Gastrocnemius medialis (tissue), 4 donors: ENCODE data around the gene PRKN. TPM values are rescaled to one million over a fixed set of nuclear protein-coding genes. Genes with fewer than 3 reads are reported as not detected.
"Not testable (repeated sequence)": the region's sequence is repeated elsewhere in the genome, so short reads cannot be mapped to it uniquely, and the experiment has no call there.

Experiments
- ATAC-seq, 2 donors: fragments of 150-250 bp; one replicate each; pipeline ENCODE4 v1.9.1; 2016
- DNase-seq, 2 donors: peaks; one replicate each; pipeline ENCODE4 v3.0.0-alpha.2; 2019
- H3K27ac ChIP-seq, 4 donors: fragments of 200-600 bp; sonication (generic); 1 replicate in 1 of 4; 2 replicates in 3 of 4; pipeline ENCODE4 v1.5.1; 2016 to 2018; ENCODE audit warnings: mild to moderate bottlenecking in 2 of 4, moderate library complexity in 1 of 4
- H3K27me3 ChIP-seq, 3 donors: fragments of 200-600 bp; sonication (generic) in 2 of 3; 1 replicate in 1 of 3; 2 replicates in 2 of 3; pipeline versions ENCODE4 v1.5.1 to v1.6.0; 2016 to 2019; ENCODE audit warnings: mild to moderate bottlenecking in 1 of 3, moderate library complexity in 1 of 3
- H3K36me3 ChIP-seq, 2 donors: fragments of 200-600 bp; sonication (generic) in 1 of 2; one replicate each; pipeline ENCODE4 v1.5.1; 2017 to 2018
- H3K4me1 ChIP-seq, 2 donors: fragments of 200-600 bp; sonication (generic) in 1 of 2; one replicate each; pipeline ENCODE4 v1.5.1; 2016 to 2017; ENCODE audit warnings: mild to moderate bottlenecking in 2 of 2
- H3K4me3 ChIP-seq, 4 donors: fragments of 200-600 bp; sonication (generic) in 3 of 4; 1 replicate in 1 of 4; 2 replicates in 3 of 4; pipeline ENCODE4 v1.5.1; 2016 to 2019; ENCODE audit warnings: mild to moderate bottlenecking in 2 of 4
- H3K9me3 ChIP-seq, 3 donors: fragments of 200-600 bp; sonication (generic) in 2 of 3; 1 replicate in 1 of 3; 2 replicates in 2 of 3; pipeline ENCODE4 v1.5.1; 2016 to 2019
- POLR2A ChIP-seq, 2 donors: fragments of 450-650 bp; IDR thresholded peaks; one replicate each; pipeline ENCODE4 v1.6.1; 2017; ENCODE audit warnings: antibody characterized with exemption in 2 of 2, mild to moderate bottlenecking in 2 of 2, moderate library complexity in 2 of 2
- in situ Hi-C, 4 donors: fragments of 200-750 bp; cut with MboI; loops; one replicate each; pipeline versions ENCODE4 v1.15.0 to v1.8.0; 2017; ENCODE audit warnings: low sequenced_read_pairs in 4 of 4
- intact Hi-C: fragments of 100-400 bp; cut with DNase I; formaldehyde crosslinking; loops from one replicate; pipeline ENCODE4 v1.15.1; 2023; ENCODE audit warnings: low total_unique reads
- total RNA-seq, 4 donors: library from RNA; depleted of rRNA; stranded (reverse); fragments of >200 nt; gene quantifications; one replicate each; pipeline versions ENCODE4 v1.1.0 to v1.2.3, GENCODE V29; 2016
- TF ChIP-seq, protein P1 (sequence below), 5 experiments: fragments of 450-650 bp in 3 of 5; fragments of 200-600 bp in 2 of 5; sonication (generic) in 2 of 5; IDR thresholded peaks in 4 of 5; conservative IDR thresholded peaks in 1 of 5; 1 replicate in 4 of 5; 2 replicates in 1 of 5; pipeline ENCODE4 v1.5.1; 2016 to 2019; ENCODE audit warnings: antibody characterized with exemption in 5 of 5, mild to moderate bottlenecking in 3 of 5, moderate library complexity in 3 of 5

PRKN gene
- total RNA-seq, 4 donors from 2014 or later, result 8.4 to 21.6 (median 13.7) TPM

DNA sequence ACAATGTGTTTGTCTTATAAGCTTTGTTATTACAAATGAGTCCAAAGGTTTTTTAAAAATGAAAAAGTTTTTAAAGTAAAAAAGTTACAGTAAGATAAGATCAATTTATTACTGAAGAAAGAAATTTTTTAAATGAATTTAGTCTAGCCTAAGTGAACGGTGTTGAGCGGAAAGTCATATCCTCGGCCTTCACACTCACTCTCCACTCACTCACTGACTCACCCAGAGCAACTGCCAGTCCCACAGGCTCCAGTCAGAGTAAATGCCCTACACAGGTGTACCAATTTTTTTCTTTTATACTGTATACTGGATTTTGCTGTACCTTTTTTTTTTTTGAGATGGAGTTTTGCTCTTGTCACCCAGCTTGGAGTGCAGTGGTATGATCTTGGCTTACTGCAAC is 1411.0 kb downstream of the PRKN start:
- Histone ChIP-seq H3K9me3 (no peaks in the 10 kb centered on the region), H3K36me3 (no peaks in the 10 kb centered on the region), H3K4me3 (no peak overlapping the region), H3K27me3 (no peaks in the 10 kb centered on the region), H3K4me1 (no peaks in the 10 kb centered on the region), H3K27ac (no peak overlapping the region)
- intact Hi-C loops, result no loop called here
- DNase-seq (no peak), ATAC-seq (no peak)
- TF ChIP-seq POLR2A (IDR thresholded peaks at IDR 0.05), result no peak
- TF ChIP-seq, protein P1, sequence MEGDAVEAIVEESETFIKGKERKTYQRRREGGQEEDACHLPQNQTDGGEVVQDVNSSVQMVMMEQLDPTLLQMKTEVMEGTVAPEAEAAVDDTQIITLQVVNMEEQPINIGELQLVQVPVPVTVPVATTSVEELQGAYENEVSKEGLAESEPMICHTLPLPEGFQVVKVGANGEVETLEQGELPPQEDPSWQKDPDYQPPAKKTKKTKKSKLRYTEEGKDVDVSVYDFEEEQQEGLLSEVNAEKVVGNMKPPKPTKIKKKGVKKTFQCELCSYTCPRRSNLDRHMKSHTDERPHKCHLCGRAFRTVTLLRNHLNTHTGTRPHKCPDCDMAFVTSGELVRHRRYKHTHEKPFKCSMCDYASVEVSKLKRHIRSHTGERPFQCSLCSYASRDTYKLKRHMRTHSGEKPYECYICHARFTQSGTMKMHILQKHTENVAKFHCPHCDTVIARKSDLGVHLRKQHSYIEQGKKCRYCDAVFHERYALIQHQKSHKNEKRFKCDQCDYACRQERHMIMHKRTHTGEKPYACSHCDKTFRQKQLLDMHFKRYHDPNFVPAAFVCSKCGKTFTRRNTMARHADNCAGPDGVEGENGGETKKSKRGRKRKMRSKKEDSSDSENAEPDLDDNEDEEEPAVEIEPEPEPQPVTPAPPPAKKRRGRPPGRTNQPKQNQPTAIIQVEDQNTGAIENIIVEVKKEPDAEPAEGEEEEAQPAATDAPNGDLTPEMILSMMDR (IDR thresholded peaks at IDR 0.05 in 4 of 5, conservative IDR thresholded peaks at IDR 0.05 in 1 of 5), result no peak
- in situ Hi-C loops, result no loop called here

GRCh38 chr6:161315246-161315917 is 1412.2 kb downstream of the PRKN start:
- intact Hi-C loops, ATAC-seq, H3K27ac ChIP-seq, H3K27me3 ChIP-seq, H3K4me3 ChIP-seq, in situ Hi-C loops, H3K36me3 ChIP-seq, H3K4me1 ChIP-seq, DNase-seq, H3K9me3 ChIP-seq: not testable (repeated sequence)

GRCh38 chr6:161314541-161315245 is 1412.9 kb downstream of the PRKN start:
- H3K36me3 ChIP-seq, DNase-seq, in situ Hi-C loops, intact Hi-C loops, H3K27me3 ChIP-seq, H3K27ac ChIP-seq, ATAC-seq, H3K9me3 ChIP-seq, H3K4me3 ChIP-seq, H3K4me1 ChIP-seq: not testable (repeated sequence)

DNA sequence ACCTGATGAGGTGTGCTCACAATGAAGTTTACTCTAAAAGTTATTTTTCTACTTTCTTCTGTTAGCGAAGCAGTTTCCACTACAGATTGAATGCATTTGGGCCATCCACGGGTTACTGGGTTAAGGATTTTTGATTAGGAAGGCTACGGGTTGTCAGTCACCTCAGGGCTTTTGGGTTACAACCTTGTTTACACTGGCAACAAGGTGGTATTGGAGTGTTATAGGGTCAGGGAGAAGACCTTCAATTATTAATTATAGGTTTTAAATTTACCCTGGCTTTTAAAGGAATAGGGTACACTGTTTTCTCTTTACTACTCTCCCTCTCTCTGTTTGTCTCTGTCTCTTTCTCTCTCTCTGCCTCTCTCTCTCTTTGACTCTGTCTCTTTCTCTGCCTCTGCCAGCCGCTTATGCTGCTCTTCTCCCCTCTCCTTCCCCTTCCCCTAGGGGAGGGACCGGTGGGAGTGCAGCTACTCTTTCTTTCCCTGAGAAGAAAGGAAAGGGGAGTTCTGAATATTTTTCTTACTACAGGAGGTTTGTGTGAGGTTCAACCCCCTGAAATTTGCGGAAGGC is 1413.5 kb downstream of the PRKN start:
- Histone ChIP-seq H3K4me1 (no peaks in the 10 kb centered on the region), H3K27me3 (no peaks in the 10 kb centered on the region), H3K36me3 (no peaks in the 10 kb centered on the region), H3K27ac (no peak overlapping the region), H3K9me3 (no peaks in the 10 kb centered on the region), H3K4me3 (no peak overlapping the region)
- DNase-seq (no peak), ATAC-seq (no peak)
- no peak for TF ChIP-seq POLR2A (IDR thresholded peaks at IDR 0.05)
- TF ChIP-seq, protein P1 (IDR thresholded peaks at IDR 0.05 in 4 of 5, conservative IDR thresholded peaks at IDR 0.05 in 1 of 5), result no peak
- intact Hi-C loops, result no loop called here
- in situ Hi-C loops, result no loop called here

- H3K4me1 ChIP-seq, intact Hi-C loops, in situ Hi-C loops, H3K27ac ChIP-seq, ATAC-seq, DNase-seq, H3K4me3 ChIP-seq, H3K36me3 ChIP-seq, H3K27me3 ChIP-seq, H3K9me3 ChIP-seq: not testable (repeated sequence)
Observed at GRCh38 chr6:161313475-161313874, 1414.1 kb downstream of the PRKN start.

DNA sequence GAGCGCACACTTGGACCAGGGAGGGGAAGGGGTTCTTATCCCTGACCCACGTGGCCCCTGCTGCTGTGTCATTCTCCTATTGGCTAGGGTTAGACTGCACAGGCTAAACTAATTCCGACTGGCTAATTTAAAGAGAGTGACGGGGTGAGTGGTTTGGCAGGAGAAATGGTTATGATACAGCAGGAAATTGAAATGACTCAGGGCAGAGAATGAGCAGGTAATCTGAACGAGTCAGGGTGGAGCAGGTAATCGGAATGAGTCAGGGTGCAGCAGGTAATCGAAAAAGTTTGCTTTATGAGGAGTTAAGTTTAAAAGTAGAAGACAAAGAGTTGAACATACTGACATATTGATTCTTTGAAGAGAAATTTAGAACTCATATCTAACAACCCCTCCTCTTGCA is 1417.8 kb downstream of the PRKN start:
- H3K9me3 ChIP-seq, intact Hi-C loops, ATAC-seq, DNase-seq, in situ Hi-C loops, H3K27ac ChIP-seq, H3K4me3 ChIP-seq, H3K36me3 ChIP-seq, H3K4me1 ChIP-seq, H3K27me3 ChIP-seq: not testable (repeated sequence)
